Upper lobe of right lung (tissue), 1 donor: ENCODE data around the gene CCDC14. TPM values are rescaled to one million over a fixed set of nuclear protein-coding genes. Genes with fewer than 3 reads are reported as not detected.

Experiments
- ATAC-seq: fragments of 200-7000 bp; cut with Tn5 transposase; one replicate; pipeline ENCODE4 v1.9.1; 2020; ENCODE audit warnings: mild to moderate bottlenecking, moderate library complexity
- DNase-seq: peaks from one replicate; pipeline ENCODE4 v3.0.0-alpha.2; 2020
- H3K27ac ChIP-seq: fragments of 200-600 bp; one replicate; pipeline ENCODE4 v1.8.0; 2022
- H3K27me3 ChIP-seq: fragments of 200-600 bp; one replicate; pipeline ENCODE4 v1.8.0; 2022; ENCODE audit warnings: mild to moderate bottlenecking
- H3K36me3 ChIP-seq: fragments of 200-600 bp; one replicate; pipeline ENCODE4 v1.8.0; 2022
- H3K4me1 ChIP-seq: fragments of 200-600 bp; one replicate; pipeline ENCODE4 v1.8.0; 2022
- H3K4me3 ChIP-seq: fragments of 200-600 bp; one replicate; pipeline ENCODE4 v1.8.0; 2022; ENCODE audit warnings: mild to moderate bottlenecking
- H3K9me3 ChIP-seq: fragments of 200-600 bp; one replicate; pipeline ENCODE4 v1.8.0; 2022
- intact Hi-C: fragments of 100-400 bp; cut with DNase I; formaldehyde crosslinking; loops from one replicate; pipeline ENCODE4 v1.11.0; 2022
- total RNA-seq: library from RNA; stranded (reverse); fragmentation: NEBNext Ultra II Directional; extraction: Animal tissue kit (Norgen Biotek cat#: 25700); gene quantifications from one replicate; pipeline ENCODE4 v1.2.1, GENCODE V29; 2021
- TF ChIP-seq, protein P1 (sequence below): fragments of 200-600 bp; IDR thresholded peaks from one replicate; pipeline ENCODE4 v1.8.0; 2022; ENCODE audit warnings: antibody characterized with exemption
- donor health status: DM: no; HTN: yes; CAD: no; lungs with severe emphysema.

CCDC14 gene
- total RNA-seq, 1 donor from 2014 or later = 38.6 TPM

DNA sequence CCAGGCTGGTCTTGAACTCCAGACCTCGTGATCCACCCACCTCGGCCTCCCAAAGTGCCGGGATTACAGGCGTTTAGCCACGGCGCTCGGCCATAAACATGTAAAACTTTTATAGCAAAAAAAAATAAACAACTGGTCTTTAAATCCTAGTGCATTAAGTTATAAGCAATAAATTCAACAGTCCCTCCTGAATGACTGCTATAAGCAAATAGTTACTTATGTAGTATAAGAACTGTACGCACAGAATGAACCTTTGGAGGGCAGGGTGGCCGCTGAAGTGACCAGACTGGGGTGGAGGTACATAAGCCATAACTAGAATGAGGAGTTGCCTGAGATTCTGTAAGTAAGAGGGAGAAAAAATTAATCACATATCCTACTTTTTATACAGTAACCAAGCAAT, 12.6 kb downstream of the CCDC14 start:
- ATAC-seq (no peak), DNase-seq (no peak)
- Histone ChIP-seq H3K4me3 (no peak overlapping the region), H3K4me1 (no peaks in the 10 kb centered on the region), H3K27ac (no peak overlapping the region), H3K36me3 (peaks cover 60% of the 10 kb centered on the region), H3K27me3 (no peaks in the 10 kb centered on the region), H3K9me3 (no peaks in the 10 kb centered on the region)
- intact Hi-C loops = no loop called here
- TF ChIP-seq, protein P1, sequence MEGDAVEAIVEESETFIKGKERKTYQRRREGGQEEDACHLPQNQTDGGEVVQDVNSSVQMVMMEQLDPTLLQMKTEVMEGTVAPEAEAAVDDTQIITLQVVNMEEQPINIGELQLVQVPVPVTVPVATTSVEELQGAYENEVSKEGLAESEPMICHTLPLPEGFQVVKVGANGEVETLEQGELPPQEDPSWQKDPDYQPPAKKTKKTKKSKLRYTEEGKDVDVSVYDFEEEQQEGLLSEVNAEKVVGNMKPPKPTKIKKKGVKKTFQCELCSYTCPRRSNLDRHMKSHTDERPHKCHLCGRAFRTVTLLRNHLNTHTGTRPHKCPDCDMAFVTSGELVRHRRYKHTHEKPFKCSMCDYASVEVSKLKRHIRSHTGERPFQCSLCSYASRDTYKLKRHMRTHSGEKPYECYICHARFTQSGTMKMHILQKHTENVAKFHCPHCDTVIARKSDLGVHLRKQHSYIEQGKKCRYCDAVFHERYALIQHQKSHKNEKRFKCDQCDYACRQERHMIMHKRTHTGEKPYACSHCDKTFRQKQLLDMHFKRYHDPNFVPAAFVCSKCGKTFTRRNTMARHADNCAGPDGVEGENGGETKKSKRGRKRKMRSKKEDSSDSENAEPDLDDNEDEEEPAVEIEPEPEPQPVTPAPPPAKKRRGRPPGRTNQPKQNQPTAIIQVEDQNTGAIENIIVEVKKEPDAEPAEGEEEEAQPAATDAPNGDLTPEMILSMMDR = no peak

DNA sequence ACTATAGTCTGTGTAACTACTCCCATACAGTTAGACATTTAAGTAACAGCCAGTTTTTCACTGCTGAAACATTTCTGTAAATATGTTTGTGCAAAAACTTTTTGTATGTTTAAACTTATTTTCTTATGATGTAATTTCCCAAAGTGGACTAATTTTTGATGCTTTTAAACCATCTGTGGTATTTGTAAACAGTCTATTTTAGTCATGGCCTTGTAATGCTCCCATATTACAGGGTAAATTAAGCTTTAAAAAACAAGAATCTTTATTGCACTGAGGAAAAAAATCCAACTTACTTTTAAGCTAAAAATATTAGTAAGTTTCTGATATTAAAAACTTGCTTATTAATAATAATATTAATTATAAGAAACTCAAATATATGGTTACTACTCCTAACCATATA, 13.5 kb downstream of the CCDC14 start:
- Histone ChIP-seq H3K27me3 (no peaks in the 10 kb centered on the region), H3K9me3 (no peaks in the 10 kb centered on the region), H3K4me3 (no peak overlapping the region), H3K36me3 (peaks cover 60% of the 10 kb centered on the region), H3K4me1 (no peaks in the 10 kb centered on the region), H3K27ac (no peak overlapping the region)
- TF ChIP-seq, protein P1 = no peak
- DNase-seq (no peak), ATAC-seq (no peak)
- intact Hi-C loops = no loop called here

DNA sequence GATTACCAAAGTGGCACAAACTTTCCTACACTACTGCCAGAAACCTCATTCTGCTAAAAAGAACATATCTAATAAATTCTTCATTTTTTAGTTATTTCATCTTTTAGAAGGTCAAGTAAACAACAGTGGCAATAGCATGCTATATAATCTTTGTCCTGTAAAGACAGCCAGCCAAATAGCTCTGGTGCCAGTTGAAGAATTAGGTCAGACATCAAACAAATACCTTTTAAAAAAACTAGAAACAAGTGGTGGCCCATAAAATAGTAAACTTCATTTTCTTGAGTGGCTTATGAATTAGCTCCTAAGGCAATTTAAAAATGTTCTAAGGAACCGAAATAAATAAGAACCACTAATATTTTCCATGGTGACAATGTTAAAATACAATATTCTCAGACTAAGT, 19.5 kb downstream of the CCDC14 start:
- DNase-seq = no peak
- ATAC-seq = no peak

DNA sequence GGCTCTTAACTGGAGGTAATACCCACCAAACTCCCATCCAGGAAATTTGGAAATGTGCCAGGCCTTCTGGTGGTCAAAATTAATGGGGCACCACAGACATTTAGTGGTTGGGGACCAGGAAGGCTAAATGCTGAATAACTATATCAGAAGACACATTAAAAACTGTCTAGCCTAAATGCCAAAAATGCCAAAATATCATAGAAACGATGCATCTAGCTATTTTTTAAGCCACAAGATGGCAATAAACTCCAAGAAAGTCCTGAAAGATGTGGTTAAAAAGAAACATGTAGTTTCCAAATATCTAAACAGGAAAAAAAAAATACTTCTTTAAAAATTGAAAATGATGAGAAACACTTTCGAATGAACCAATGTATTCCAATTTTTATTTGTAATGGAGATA, 19.9 kb downstream of the CCDC14 start:
- no peak for DNase-seq

More for the DNA sequence above, 19.5 kb downstream of the CCDC14 start:
- Histone ChIP-seq H3K4me1 (no peaks in the 10 kb centered on the region), H3K9me3 (no peaks in the 10 kb centered on the region), H3K27me3 (no peaks in the 10 kb centered on the region), H3K36me3 (peaks cover 40% of the 10 kb centered on the region), H3K27ac (no peak overlapping the region), H3K4me3 (no peak overlapping the region)
- intact Hi-C loops = no loop called here
- TF ChIP-seq, protein P1 = no peak

DNA sequence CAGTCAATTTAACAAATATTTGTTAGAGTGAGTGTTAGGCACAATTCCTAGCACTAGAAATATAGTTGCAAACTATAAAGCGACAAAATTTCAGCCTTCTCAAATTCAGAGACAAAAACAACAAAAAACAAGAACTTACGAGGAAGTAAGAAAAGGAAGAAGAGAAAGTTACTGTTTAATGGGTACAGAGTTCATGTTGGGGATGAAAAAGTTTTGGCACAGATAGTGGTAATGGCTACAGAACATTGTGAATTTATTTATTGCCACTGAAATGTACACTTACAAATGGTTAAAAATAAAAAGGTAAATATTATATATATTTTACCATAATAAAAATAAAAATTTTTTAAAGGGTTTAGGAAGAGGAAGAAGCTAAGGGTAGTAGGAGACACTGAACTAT, 21.3 kb downstream of the CCDC14 start:
- intact Hi-C loops = no loop called here
- TF ChIP-seq, protein P1 = no peak
- DNase-seq = no peak
- H3K4me1 ChIP-seq = no peaks in the 10 kb centered on the region
- no peak overlapping the region for H3K27ac ChIP-seq
- no peak for ATAC-seq
- H3K36me3 ChIP-seq = peaks cover 30% of the 10 kb centered on the region
- H3K27me3 ChIP-seq = no peaks in the 10 kb centered on the region
- no peaks in the 10 kb centered on the region for H3K9me3 ChIP-seq
- no peak overlapping the region for H3K4me3 ChIP-seq

More for the DNA sequence above, 19.9 kb downstream of the CCDC14 start:
- Histone ChIP-seq H3K27ac (no peak overlapping the region), H3K4me1 (no peaks in the 10 kb centered on the region), H3K27me3 (no peaks in the 10 kb centered on the region), H3K9me3 (no peaks in the 10 kb centered on the region), H3K4me3 (no peak overlapping the region), H3K36me3 (peaks cover 36% of the 10 kb centered on the region)
- no peak for ATAC-seq
- TF ChIP-seq, protein P1 = peak; percentile 22
- intact Hi-C loops = no loop called here

DNA sequence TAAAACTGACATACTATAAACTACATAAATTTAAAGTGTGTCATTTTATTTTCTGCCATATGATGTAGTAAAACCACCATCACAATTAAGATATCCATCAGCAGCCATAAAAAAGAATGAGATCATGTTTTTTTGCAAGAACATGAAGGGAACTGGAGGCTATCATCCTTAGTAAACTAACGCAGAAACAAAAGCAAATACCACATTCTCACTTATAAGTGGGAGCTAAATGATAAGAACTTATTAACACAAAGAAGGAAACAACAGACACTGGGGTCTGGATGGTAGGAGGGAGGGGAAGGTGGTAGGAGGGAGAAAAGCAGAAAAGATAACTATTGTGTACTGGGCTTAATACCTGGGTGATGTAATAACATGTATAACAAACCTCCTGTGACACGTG, 24.6 kb downstream of the CCDC14 start:
- intact Hi-C loops = no loop called here
- no peak for DNase-seq
- Histone ChIP-seq H3K27ac (no peak overlapping the region), H3K4me1 (no peaks in the 10 kb centered on the region), H3K36me3 (peaks cover 5% of the 10 kb centered on the region), H3K4me3 (no peak overlapping the region), H3K9me3 (no peaks in the 10 kb centered on the region), H3K27me3 (no peaks in the 10 kb centered on the region)
- ATAC-seq = no peak
- TF ChIP-seq, protein P1 = no peak
